Stimulated activated CD8-positive, alpha-beta memory T cell treated with anti-CD3 and anti-CD28 coated beads, Interleukin-12 subunit alpha, Interleukin-12 subunit beta, amount 100 ng/mL, for 24 hours (primary cell): Measurements from ENCODE around the gene OSTM1.

Experiments used
- DNase-seq: peaks from one replicate; pipeline ENCODE4 v3.0.0-alpha.2; 2020; ENCODE audit errors: extremely low read depth

The OSTM1 gene

GRCh38 chr6:108100003-108100402 is 25.5 kb upstream of the OSTM1 start:
- no peak for DNase-seq

GRCh38 chr6:108097882-108098281 is 23.3 kb upstream of the OSTM1 start:
- no peak for DNase-seq

- no peak for DNase-seq
These were observed 19.3 kb upstream of the OSTM1 start for GRCh38 chr6:108093781-108094300.

- DNase-seq: no peak
These were observed 16.7 kb upstream of the OSTM1 start for GRCh38 chr6:108091288-108091687.

- DNase-seq: no peak
These were observed 8.8 kb upstream of the OSTM1 start for GRCh38 chr6:108083349-108083748.

- DNase-seq: no peak
These were observed 8.0 kb upstream of the OSTM1 start for GRCh38 chr6:108082539-108082938.

- no peak for DNase-seq
These were observed 5.7 kb upstream of the OSTM1 start for GRCh38 chr6:108080010-108080780.

- no peak for DNase-seq
These were observed 3.6 kb upstream of the OSTM1 start for GRCh38 chr6:108078191-108078590.

GRCh38 chr6:108074057-108074358 is 533 bp downstream of the OSTM1 start:
- DNase-seq: no peak

GRCh38 chr6:108071736-108072276 is 2.7 kb downstream of the OSTM1 start:
- no peak for DNase-seq

- no peak for DNase-seq
These were observed 5.9 kb downstream of the OSTM1 start for GRCh38 chr6:108068618-108069017.

- DNase-seq: no peak
These were observed 6.4 kb downstream of the OSTM1 start for GRCh38 chr6:108068182-108068581.

GRCh38 chr6:108052706-108053105 is 21.8 kb downstream of the OSTM1 start:
- DNase-seq: no peak

GRCh38 chr6:108051481-108051880 is 23.1 kb downstream of the OSTM1 start:
- DNase-seq: no peak

GRCh38 chr6:108039681-108040080 is 34.9 kb downstream of the OSTM1 start:
- DNase-seq: no peak

GRCh38 chr6:108036884-108037283 is 37.7 kb downstream of the OSTM1 start:
- no peak for DNase-seq

- no peak for DNase-seq
These were observed 42.6 kb downstream of the OSTM1 start for GRCh38 chr6:108031968-108032367.

GRCh38 chr6:108030211-108030610 is 44.3 kb downstream of the OSTM1 start:
- DNase-seq: no peak

GRCh38 chr6:108029226-108029921 is 45.2 kb downstream of the OSTM1 start:
- no peak for DNase-seq

- DNase-seq: no peak
These were observed 46.9 kb downstream of the OSTM1 start for GRCh38 chr6:108027594-108027993.

- no peak for DNase-seq
These were observed 47.5 kb downstream of the OSTM1 start for GRCh38 chr6:108027056-108027455.

GRCh38 chr6:108024427-108025073 is 50.0 kb downstream of the OSTM1 start:
- DNase-seq: no peak
